KMS-11 (cell line): ENCODE results near the gene NMD3.

Experiments
- H2AFZ ChIP-seq: fragments of 200-600 bp; sonication (generic); 2 replicates; pipeline ENCODE4 v1.6.1; 2016; ENCODE audit warnings: antibody characterized with exemption, mixed run types, low read depth
- H3K27ac ChIP-seq: fragments of 200-600 bp; sonication (generic); 2 replicates; pipeline ENCODE4 v1.6.1; 2016; ENCODE audit warnings: mild to moderate bottlenecking, mixed run types
- H3K27me3 ChIP-seq: fragments of 200-600 bp; sonication (generic); 2 replicates; pipeline ENCODE4 v1.6.1; 2017; ENCODE audit warnings: mild to moderate bottlenecking, low read depth, mixed run types, moderate library complexity; ENCODE audit not compliant: insufficient read depth
- H3K36me3 ChIP-seq: fragments of 200-600 bp; sonication (generic); 2 replicates; pipeline ENCODE4 v1.6.1; 2017; ENCODE audit warnings: mild to moderate bottlenecking, mixed run types; ENCODE audit not compliant: insufficient read depth
- H3K4me1 ChIP-seq: fragments of 200-600 bp; sonication (generic); 2 replicates; pipeline ENCODE4 v1.6.1; 2016; ENCODE audit warnings: mild to moderate bottlenecking, low read depth, mixed run types; ENCODE audit not compliant: poor library complexity, severe bottlenecking
- H3K4me2 ChIP-seq: fragments of 200-600 bp; sonication (generic); 2 replicates; pipeline ENCODE4 v1.7.0; 2016; ENCODE audit warnings: mild to moderate bottlenecking, mixed run types
- H3K4me3 ChIP-seq: fragments of 200-600 bp; sonication (generic); IDR thresholded peaks from 2 replicates; pipeline ENCODE4 v1.6.1; 2017; ENCODE audit warnings: low read depth, low read length, mixed read lengths; ENCODE audit not compliant: insufficient read depth
- H3K79me2 ChIP-seq: fragments of 200-600 bp; sonication (generic); 2 replicates; pipeline ENCODE4 v1.6.1; 2016; ENCODE audit warnings: low read depth, mixed run types; ENCODE audit not compliant: insufficient read depth
- H3K9ac ChIP-seq: fragments of 200-600 bp; sonication (generic); 2 replicates; pipeline ENCODE4 v1.6.1; 2016; ENCODE audit warnings: mild to moderate bottlenecking, mixed run types
- H4K20me1 ChIP-seq: fragments of 200-600 bp; sonication (generic); 2 replicates; pipeline ENCODE4 v1.6.1; 2016; ENCODE audit warnings: mild to moderate bottlenecking, mixed run types; ENCODE audit not compliant: insufficient read depth
- TF ChIP-seq, protein P1 (sequence below): fragments of 200-600 bp; sonication (generic); conservative IDR thresholded peaks from 2 replicates; pipeline ENCODE4 v1.6.1; 2017; ENCODE audit warnings: low read depth, mild to moderate bottlenecking, antibody characterized with exemption, low read length, moderate library complexity, mixed read lengths

The NMD3 gene

DNA sequence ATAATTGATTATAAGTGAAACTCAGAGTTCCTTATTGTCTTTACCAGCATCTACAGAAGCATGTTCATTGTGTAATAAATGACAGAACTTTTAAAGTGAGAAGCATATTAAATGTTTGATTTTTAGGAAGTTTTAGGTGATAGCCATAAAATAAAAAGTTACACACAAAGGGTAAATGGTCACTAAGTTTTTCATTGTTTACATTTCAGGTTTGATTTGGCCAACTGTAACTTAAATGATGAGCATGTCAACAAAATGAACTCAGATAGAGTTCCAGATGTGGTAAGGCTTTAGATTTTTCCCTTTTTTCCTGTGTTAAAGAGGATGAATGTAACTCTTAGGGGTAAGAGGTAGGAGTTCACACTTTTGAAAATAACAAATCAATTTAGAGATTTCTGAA lies 25.9 kb downstream of the NMD3 start:
- TF ChIP-seq, protein P1, sequence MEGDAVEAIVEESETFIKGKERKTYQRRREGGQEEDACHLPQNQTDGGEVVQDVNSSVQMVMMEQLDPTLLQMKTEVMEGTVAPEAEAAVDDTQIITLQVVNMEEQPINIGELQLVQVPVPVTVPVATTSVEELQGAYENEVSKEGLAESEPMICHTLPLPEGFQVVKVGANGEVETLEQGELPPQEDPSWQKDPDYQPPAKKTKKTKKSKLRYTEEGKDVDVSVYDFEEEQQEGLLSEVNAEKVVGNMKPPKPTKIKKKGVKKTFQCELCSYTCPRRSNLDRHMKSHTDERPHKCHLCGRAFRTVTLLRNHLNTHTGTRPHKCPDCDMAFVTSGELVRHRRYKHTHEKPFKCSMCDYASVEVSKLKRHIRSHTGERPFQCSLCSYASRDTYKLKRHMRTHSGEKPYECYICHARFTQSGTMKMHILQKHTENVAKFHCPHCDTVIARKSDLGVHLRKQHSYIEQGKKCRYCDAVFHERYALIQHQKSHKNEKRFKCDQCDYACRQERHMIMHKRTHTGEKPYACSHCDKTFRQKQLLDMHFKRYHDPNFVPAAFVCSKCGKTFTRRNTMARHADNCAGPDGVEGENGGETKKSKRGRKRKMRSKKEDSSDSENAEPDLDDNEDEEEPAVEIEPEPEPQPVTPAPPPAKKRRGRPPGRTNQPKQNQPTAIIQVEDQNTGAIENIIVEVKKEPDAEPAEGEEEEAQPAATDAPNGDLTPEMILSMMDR, result no peak
- Histone ChIP-seq H3K79me2 (no peaks in the 10 kb centered on the region), H3K27ac (no peak overlapping the region), H2AFZ (no peak overlapping the region), H3K4me3 (no peak overlapping the region), H3K36me3 (peaks cover 16% of the 10 kb centered on the region; the same call in 1 of the 2 replicates), H4K20me1 (no peaks in the 10 kb centered on the region), H3K9ac (no peak overlapping the region), H3K4me2 (no peak overlapping the region), H3K4me1 (no peaks in the 10 kb centered on the region), H3K27me3 (no peaks in the 10 kb centered on the region)

DNA sequence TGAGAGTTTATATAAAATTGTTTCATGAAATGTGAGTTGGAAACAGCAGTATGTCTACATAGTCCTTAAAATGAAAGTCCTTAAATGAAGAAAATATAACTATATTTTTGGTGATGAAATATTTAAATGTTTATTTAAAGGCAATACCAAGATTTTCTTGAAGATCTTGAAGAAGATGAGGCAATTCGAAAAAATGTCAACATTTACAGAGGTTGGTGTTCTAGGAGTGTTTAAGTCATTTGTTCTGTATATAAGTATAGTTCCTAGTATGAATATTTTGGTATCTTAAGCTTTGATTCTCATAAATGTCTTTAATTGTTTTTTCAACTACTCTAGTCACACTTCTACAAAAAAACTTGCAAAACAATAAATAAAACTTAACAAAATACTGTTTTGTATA lies 29.0 kb downstream of the NMD3 start:
- no peaks in the 10 kb centered on the region for H3K27me3 ChIP-seq
- peaks cover 10% of the 10 kb centered on the region; the same call in 1 of the 2 replicates for H3K36me3 ChIP-seq
- H3K9ac ChIP-seq, result no peak overlapping the region
- no peaks in the 10 kb centered on the region for H3K79me2 ChIP-seq
- H3K4me2 ChIP-seq, result no peak overlapping the region
- H2AFZ ChIP-seq, result no peak overlapping the region
- H4K20me1 ChIP-seq, result no peaks in the 10 kb centered on the region
- no peak overlapping the region for H3K27ac ChIP-seq
- no peaks in the 10 kb centered on the region for H3K4me1 ChIP-seq
- TF ChIP-seq, protein P1, result no peak
- H3K4me3 ChIP-seq, result no peak overlapping the region

DNA sequence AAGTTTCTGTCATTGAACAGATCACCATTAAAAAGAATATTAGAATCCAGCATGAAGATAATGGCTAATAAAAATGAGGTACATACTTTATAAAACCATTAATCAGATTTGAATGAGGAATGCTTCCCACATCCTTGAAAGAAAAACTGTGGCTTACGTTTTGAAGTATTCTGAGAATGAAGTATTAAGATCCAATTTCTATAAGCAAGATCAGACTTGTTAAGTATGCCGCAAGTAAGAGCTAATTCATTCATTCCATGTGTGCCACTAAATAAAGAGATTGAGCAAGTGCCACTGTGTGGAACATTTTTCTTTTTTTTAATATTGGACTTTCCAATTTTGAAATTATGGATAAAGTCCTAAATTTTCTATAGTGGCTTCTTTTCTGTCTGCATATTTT lies 30.6 kb downstream of the NMD3 start:
- no peaks in the 10 kb centered on the region for H3K27me3 ChIP-seq
- H3K9ac ChIP-seq, result no peak overlapping the region
- H3K4me1 ChIP-seq, result no peaks in the 10 kb centered on the region
- H3K4me3 ChIP-seq, result no peak overlapping the region
- H4K20me1 ChIP-seq, result no peaks in the 10 kb centered on the region
- TF ChIP-seq, protein P1, result no peak
- H3K79me2 ChIP-seq, result no peaks in the 10 kb centered on the region
- H3K27ac ChIP-seq, result no peak overlapping the region
- H2AFZ ChIP-seq, result no peak overlapping the region
- H3K36me3 ChIP-seq, result peaks cover 10% of the 10 kb centered on the region; the same call in 1 of the 2 replicates
- no peak overlapping the region for H3K4me2 ChIP-seq

DNA sequence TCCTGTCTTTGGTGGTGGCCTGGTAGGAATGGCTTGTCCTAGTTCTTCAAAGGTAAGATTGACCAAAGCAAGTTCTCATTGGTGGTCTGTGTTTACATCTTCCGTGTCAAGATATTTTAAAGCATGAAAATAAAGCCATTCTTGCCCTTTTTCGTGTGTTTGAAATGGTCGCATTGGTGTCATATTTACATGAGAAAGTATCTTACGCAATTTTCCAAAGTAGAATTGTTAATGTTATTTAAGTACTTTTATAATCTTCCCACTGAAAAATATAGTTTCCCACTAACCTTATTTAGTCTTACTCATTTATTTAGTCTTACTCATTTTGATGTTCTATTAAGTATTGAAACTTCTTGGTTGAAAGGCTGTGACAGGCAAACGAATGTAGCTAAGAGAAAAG lies 31.0 kb downstream of the NMD3 start:
- no peaks in the 10 kb centered on the region for H4K20me1 ChIP-seq
- no peaks in the 10 kb centered on the region for H3K79me2 ChIP-seq
- H3K27ac ChIP-seq, result no peak overlapping the region
- H3K36me3 ChIP-seq, result peaks cover 10% of the 10 kb centered on the region; the same call in 1 of the 2 replicates
- H2AFZ ChIP-seq, result no peak overlapping the region
- no peaks in the 10 kb centered on the region for H3K27me3 ChIP-seq
- TF ChIP-seq, protein P1, result no peak
- H3K4me1 ChIP-seq, result no peaks in the 10 kb centered on the region
- no peak overlapping the region for H3K9ac ChIP-seq
- no peak overlapping the region for H3K4me2 ChIP-seq
- no peak overlapping the region for H3K4me3 ChIP-seq
